Mucosa of rectum (tissue), 2 donors: ENCODE results near the gene LRRC8D.

ENCODE experiments used
- H3K27ac ChIP-seq, 2 donors: one replicate each; pipeline ENCODE4 v1.7.0; 2013; ENCODE audit warnings: inconsistent platforms in 2 of 2, low read depth in 2 of 2, low read length in 2 of 2
- H3K27me3 ChIP-seq, 2 donors: one replicate each; pipeline ENCODE4 v1.7.0; 2013; ENCODE audit warnings: low read length in 2 of 2; ENCODE audit not compliant: control insufficient read depth in 2 of 2, insufficient read depth in 2 of 2
- H3K36me3 ChIP-seq, 2 donors: one replicate each; pipeline ENCODE4 v1.7.0; 2013; ENCODE audit warnings: low read length in 2 of 2; ENCODE audit not compliant: control insufficient read depth in 2 of 2, insufficient read depth in 2 of 2
- H3K4me1 ChIP-seq, 2 donors: one replicate each; pipeline ENCODE4 v1.7.0; 2013; ENCODE audit warnings: low read length in 2 of 2, mild to moderate bottlenecking in 1 of 2; ENCODE audit not compliant: control insufficient read depth in 2 of 2, insufficient read depth in 2 of 2
- H3K4me3 ChIP-seq, 2 donors: one replicate each; pipeline ENCODE4 v1.7.0; 2013; ENCODE audit warnings: low read length in 2 of 2
- H3K9ac ChIP-seq, 2 donors: one replicate each; pipeline ENCODE4 v1.7.0; 2013; ENCODE audit warnings: low read length in 2 of 2, low read depth in 1 of 2, mild to moderate bottlenecking in 1 of 2
- H3K9me3 ChIP-seq, 2 donors: one replicate each; pipeline ENCODE4 v1.7.0; 2013; ENCODE audit warnings: low read length in 2 of 2; ENCODE audit not compliant: control insufficient read depth in 2 of 2
- donor health status: healthy.
- donor health status: Normal muscosa, but diverticular disease.

Gene LRRC8D

GRCh38 chr1:89866568-89866967 is 45.7 kb downstream of the LRRC8D start:
- Histone ChIP-seq H3K36me3 (peaks cover 0 to 4% of the 10 kb centered on the region in 2 donors), H3K4me1 (peaks cover 0 to 2% of the 10 kb centered on the region in 2 donors), H3K9ac (no peak overlapping the region), H3K27ac (peak overlapping the region in 1 of 2 donors; percentile 24), H3K27me3 (no peaks in the 10 kb centered on the region), H3K9me3 (no peaks in the 10 kb centered on the region), H3K4me3 (no peak overlapping the region)

- no peaks in the 10 kb centered on the region for H3K36me3 ChIP-seq
- H3K9ac ChIP-seq: no peak overlapping the region
- H3K9me3 ChIP-seq: no peaks in the 10 kb centered on the region
- no peak overlapping the region for H3K4me3 ChIP-seq
- H3K4me1 ChIP-seq: peaks cover 0 to 3% of the 10 kb centered on the region in 2 donors
- no peak overlapping the region for H3K27ac ChIP-seq
- H3K27me3 ChIP-seq: no peaks in the 10 kb centered on the region
Measured at GRCh38 chr1:89870998-89871397, 50.2 kb downstream of the LRRC8D start.

- no peak overlapping the region for H3K9ac ChIP-seq
Measured at GRCh38 chr1:89871768-89872473, 51.1 kb downstream of the LRRC8D start.

GRCh38 chr1:89872567-89872966 is 51.7 kb downstream of the LRRC8D start:
- H3K27me3 ChIP-seq: no peaks in the 10 kb centered on the region
- no peak overlapping the region for H3K27ac ChIP-seq
- H3K36me3 ChIP-seq: no peaks in the 10 kb centered on the region
- H3K4me1 ChIP-seq: peaks cover 0 to 3% of the 10 kb centered on the region in 2 donors
- H3K4me3 ChIP-seq: no peak overlapping the region
- no peaks in the 10 kb centered on the region for H3K9me3 ChIP-seq
- no peak overlapping the region for H3K9ac ChIP-seq

More at GRCh38 chr1:89871768-89872473, 51.1 kb downstream of the LRRC8D start:
- no peak overlapping the region for H3K4me3 ChIP-seq
- H3K9me3 ChIP-seq: no peaks in the 10 kb centered on the region
- H3K4me1 ChIP-seq: peaks cover 0 to 3% of the 10 kb centered on the region in 2 donors
- no peaks in the 10 kb centered on the region for H3K36me3 ChIP-seq
- no peak overlapping the region for H3K27ac ChIP-seq
- no peaks in the 10 kb centered on the region for H3K27me3 ChIP-seq

- peaks cover 0 to 3% of the 10 kb centered on the region in 2 donors for H3K4me1 ChIP-seq
- no peaks in the 10 kb centered on the region for H3K9me3 ChIP-seq
- H3K27ac ChIP-seq: no peak overlapping the region
- no peak overlapping the region for H3K9ac ChIP-seq
- H3K36me3 ChIP-seq: no peaks in the 10 kb centered on the region
- H3K27me3 ChIP-seq: no peaks in the 10 kb centered on the region
- H3K4me3 ChIP-seq: no peak overlapping the region
Measured at GRCh38 chr1:89873288-89873687, 52.5 kb downstream of the LRRC8D start.

GRCh38 chr1:89873770-89874169 is 52.9 kb downstream of the LRRC8D start:
- Histone ChIP-seq H3K27ac (no peak overlapping the region), H3K9me3 (no peaks in the 10 kb centered on the region), H3K4me3 (no peak overlapping the region), H3K9ac (no peak overlapping the region), H3K36me3 (no peaks in the 10 kb centered on the region), H3K27me3 (no peaks in the 10 kb centered on the region), H3K4me1 (peaks cover 0 to 3% of the 10 kb centered on the region in 2 donors)

GRCh38 chr1:89876463-89876862 is 55.6 kb downstream of the LRRC8D start:
- peaks cover 0 to 3% of the 10 kb centered on the region in 2 donors for H3K4me1 ChIP-seq
- H3K27ac ChIP-seq: no peak overlapping the region
- no peaks in the 10 kb centered on the region for H3K27me3 ChIP-seq
- no peaks in the 10 kb centered on the region for H3K36me3 ChIP-seq
- no peaks in the 10 kb centered on the region for H3K9me3 ChIP-seq
- H3K9ac ChIP-seq: no peak overlapping the region
- H3K4me3 ChIP-seq: no peak overlapping the region

GRCh38 chr1:89877756-89878155 is 56.9 kb downstream of the LRRC8D start:
- Histone ChIP-seq H3K36me3 (no peaks in the 10 kb centered on the region), H3K27ac (no peak overlapping the region), H3K4me3 (no peak overlapping the region), H3K9me3 (no peaks in the 10 kb centered on the region), H3K4me1 (peaks cover 0 to 3% of the 10 kb centered on the region in 2 donors), H3K9ac (no peak overlapping the region), H3K27me3 (no peaks in the 10 kb centered on the region)

GRCh38 chr1:89878256-89878655 is 57.4 kb downstream of the LRRC8D start:
- no peaks in the 10 kb centered on the region for H3K36me3 ChIP-seq
- no peak overlapping the region for H3K4me3 ChIP-seq
- no peak overlapping the region for H3K9ac ChIP-seq
- no peaks in the 10 kb centered on the region for H3K9me3 ChIP-seq
- H3K4me1 ChIP-seq: peaks cover 0 to 3% of the 10 kb centered on the region in 2 donors
- H3K27me3 ChIP-seq: no peaks in the 10 kb centered on the region
- no peak overlapping the region for H3K27ac ChIP-seq

- Histone ChIP-seq H3K9ac (no peak overlapping the region), H3K4me1 (no peaks in the 10 kb centered on the region), H3K27ac (no peak overlapping the region), H3K9me3 (no peaks in the 10 kb centered on the region), H3K36me3 (no peaks in the 10 kb centered on the region), H3K4me3 (no peak overlapping the region), H3K27me3 (no peaks in the 10 kb centered on the region)
Measured at GRCh38 chr1:89880679-89881078, 59.8 kb downstream of the LRRC8D start.
